Body of pancreas (tissue), 4 donors: ENCODE data around the gene CA9. TPM values are rescaled to one million over a fixed set of nuclear protein-coding genes. Genes with fewer than 3 reads are reported as not detected.
"Not testable (repeated sequence)": the region's sequence is repeated elsewhere in the genome, so short reads cannot be mapped to it uniquely, and the experiment has no call there.

Experiments
- ATAC-seq: fragments of 150-250 bp; one replicate; pipeline ENCODE4 v1.9.1; 2016
- DNase-seq, 4 donors: peaks; one replicate each; pipeline ENCODE4 v3.0.0-alpha.2; 2019
- H3K27ac ChIP-seq, 4 donors: fragments of 200-600 bp; sonication (generic); 1 replicate in 3 of 4; 2 replicates in 1 of 4; pipeline versions ENCODE4 v1.5.1 to v1.6.1; 2016 to 2019; ENCODE audit warnings: mild to moderate bottlenecking in 1 of 4, mixed read lengths in 1 of 4, moderate library complexity in 1 of 4
- H3K27me3 ChIP-seq, 2 donors: fragments of 200-600 bp; sonication (generic); one replicate each; pipeline ENCODE4 v1.6.0; 2016; ENCODE audit warnings: mild to moderate bottlenecking in 1 of 2
- H3K36me3 ChIP-seq, 2 donors: fragments of 200-600 bp; sonication (generic); replicated peaks in 1 of 2; 2 replicates each; pipeline ENCODE4 v1.5.1; 2016; ENCODE audit warnings: low read depth in 2 of 2; ENCODE audit not compliant: insufficient read depth in 1 of 2
- H3K4me1 ChIP-seq: fragments of 200-600 bp; sonication (generic); one replicate; pipeline ENCODE4 v1.6.0; 2016
- H3K4me3 ChIP-seq, 2 donors: fragments of 200-600 bp; sonication (generic); 1 replicate in 1 of 2; 2 replicates in 1 of 2; pipeline ENCODE4 v1.5.1; 2016 to 2019
- H3K9me3 ChIP-seq, 3 donors: fragments of 200-600 bp; sonication (generic); 1 replicate in 2 of 3; 2 replicates in 1 of 3; pipeline ENCODE4 v1.5.1; 2016
- POLR2A ChIP-seq, 3 donors: fragments of 450-650 bp; IDR thresholded peaks; one replicate each; pipeline ENCODE4 v1.6.1; 2016; ENCODE audit warnings: antibody characterized with exemption in 3 of 3, mild to moderate bottlenecking in 2 of 3
- WGBS, 2 donors: methylation state at CpG; one replicate each; pipeline ENCODE4 v1.1.5; 2017; 5-methylcytosine and 5-hydroxymethylcytosine counted together
- intact Hi-C: fragments of 100-400 bp; cut with DNase I; formaldehyde crosslinking; loops from one replicate; pipeline ENCODE4 v1.15.1; 2023
- total RNA-seq, 2 donors: library from RNA; depleted of rRNA; stranded (reverse); fragments of >200 nt; gene quantifications; one replicate each; pipeline ENCODE4 v1.1.0, GENCODE V29; 2016
- TF ChIP-seq, protein P1 (sequence below), 7 experiments: fragments of 450-650 bp in 4 of 7; fragments of 200-600 bp in 3 of 7; sonication (generic) in 3 of 7; IDR thresholded peaks; one replicate each; pipeline ENCODE4 v1.5.1; 2016 to 2019; ENCODE audit warnings: antibody characterized with exemption in 7 of 7

CA9 gene
- total RNA-seq, 2 donors from 2014 or later, result 2.6 to 21.8 TPM

GRCh38 chr9:35635730-35636129 is 38.0 kb upstream of the CA9 start:
- no peak overlapping the region for H3K4me3 ChIP-seq
- H3K9me3 ChIP-seq, result no peaks in the 10 kb centered on the region
- no peaks in the 10 kb centered on the region for H3K27me3 ChIP-seq
- ATAC-seq (no peak), DNase-seq (no peak)
- intact Hi-C loops, result no loop called here
- H3K27ac ChIP-seq, result peak overlapping the region in 1 of 4 donors; percentile 31
- no peaks in the 10 kb centered on the region for H3K4me1 ChIP-seq
- no peaks in the 10 kb centered on the region for H3K36me3 ChIP-seq
- no peak for TF ChIP-seq POLR2A (IDR thresholded peaks at IDR 0.05)
- TF ChIP-seq, protein P1, sequence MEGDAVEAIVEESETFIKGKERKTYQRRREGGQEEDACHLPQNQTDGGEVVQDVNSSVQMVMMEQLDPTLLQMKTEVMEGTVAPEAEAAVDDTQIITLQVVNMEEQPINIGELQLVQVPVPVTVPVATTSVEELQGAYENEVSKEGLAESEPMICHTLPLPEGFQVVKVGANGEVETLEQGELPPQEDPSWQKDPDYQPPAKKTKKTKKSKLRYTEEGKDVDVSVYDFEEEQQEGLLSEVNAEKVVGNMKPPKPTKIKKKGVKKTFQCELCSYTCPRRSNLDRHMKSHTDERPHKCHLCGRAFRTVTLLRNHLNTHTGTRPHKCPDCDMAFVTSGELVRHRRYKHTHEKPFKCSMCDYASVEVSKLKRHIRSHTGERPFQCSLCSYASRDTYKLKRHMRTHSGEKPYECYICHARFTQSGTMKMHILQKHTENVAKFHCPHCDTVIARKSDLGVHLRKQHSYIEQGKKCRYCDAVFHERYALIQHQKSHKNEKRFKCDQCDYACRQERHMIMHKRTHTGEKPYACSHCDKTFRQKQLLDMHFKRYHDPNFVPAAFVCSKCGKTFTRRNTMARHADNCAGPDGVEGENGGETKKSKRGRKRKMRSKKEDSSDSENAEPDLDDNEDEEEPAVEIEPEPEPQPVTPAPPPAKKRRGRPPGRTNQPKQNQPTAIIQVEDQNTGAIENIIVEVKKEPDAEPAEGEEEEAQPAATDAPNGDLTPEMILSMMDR (IDR thresholded peaks at IDR 0.05), result no peak

GRCh38 chr9:35636135-35636876 is 37.4 kb upstream of the CA9 start:
- Histone ChIP-seq H3K27me3 (no peaks in the 10 kb centered on the region), H3K9me3 (no peaks in the 10 kb centered on the region), H3K36me3 (no peaks in the 10 kb centered on the region), H3K4me3 (no peak overlapping the region), H3K27ac (peak overlapping the region in 1 of 4 donors; percentile 31), H3K4me1 (no peaks in the 10 kb centered on the region)
- intact Hi-C loops, result no loop called here
- TF ChIP-seq POLR2A (IDR thresholded peaks at IDR 0.05), result no peak
- TF ChIP-seq, protein P1 (IDR thresholded peaks at IDR 0.05), result no peak
- ATAC-seq, result no peak
- 69 to 79% methylated on average over 9 of the region's 9 CpGs for WGBS, 2 donors
- no peak for DNase-seq

GRCh38 chr9:35636877-35637246 is 36.9 kb upstream of the CA9 start:
- DNase-seq, intact Hi-C loops, H3K4me1 ChIP-seq, H3K36me3 ChIP-seq, H3K27me3 ChIP-seq, H3K4me3 ChIP-seq, H3K9me3 ChIP-seq, ATAC-seq: not testable (repeated sequence)
- 82 to 96% methylated on average over 6 of the region's 6 CpGs for WGBS, 2 donors
- peak overlapping the region in 1 of 4 donors; percentile 31 for H3K27ac ChIP-seq

- WGBS, 2 donors, result 88 to 93% methylated on average over 9 of the region's 9 CpGs
- DNase-seq, H3K4me3 ChIP-seq, H3K27ac ChIP-seq, H3K36me3 ChIP-seq, intact Hi-C loops, H3K27me3 ChIP-seq, ATAC-seq, H3K9me3 ChIP-seq, H3K4me1 ChIP-seq: not testable (repeated sequence)
Measured at GRCh38 chr9:35637427-35637955, 36.2 kb upstream of the CA9 start.

- ATAC-seq, H3K4me3 ChIP-seq, intact Hi-C loops, H3K27me3 ChIP-seq, H3K9me3 ChIP-seq, DNase-seq, H3K4me1 ChIP-seq, H3K36me3 ChIP-seq, H3K27ac ChIP-seq: not testable (repeated sequence)
- WGBS, 2 donors, result 65 to 68% methylated on average over 7 of the region's 8 CpGs
Measured at GRCh38 chr9:35638751-35639150, 35.0 kb upstream of the CA9 start.

- H3K9me3 ChIP-seq, intact Hi-C loops, H3K36me3 ChIP-seq, DNase-seq, H3K27ac ChIP-seq, H3K27me3 ChIP-seq, H3K4me3 ChIP-seq, H3K4me1 ChIP-seq, ATAC-seq: not testable (repeated sequence)
- WGBS, 2 donors, result 85 to 91% methylated on average over 1 of the region's 1 CpG
Measured at GRCh38 chr9:35639225-35639624, 34.5 kb upstream of the CA9 start.

- DNase-seq (no peak), ATAC-seq (no peak)
- H3K36me3 ChIP-seq, result no peaks in the 10 kb centered on the region
- intact Hi-C loops, result no loop called here
- 65 to 81% methylated on average over 1 of the region's 1 CpG for WGBS, 2 donors
- H3K9me3 ChIP-seq, result no peaks in the 10 kb centered on the region
- no peaks in the 10 kb centered on the region for H3K4me1 ChIP-seq
- H3K4me3 ChIP-seq, result no peak overlapping the region
- H3K27ac ChIP-seq, result no peak overlapping the region
- no peak for TF ChIP-seq POLR2A (IDR thresholded peaks at IDR 0.05)
- TF ChIP-seq, protein P1 (IDR thresholded peaks at IDR 0.05), result no peak
- no peaks in the 10 kb centered on the region for H3K27me3 ChIP-seq
Measured at GRCh38 chr9:35639631-35640030, 34.1 kb upstream of the CA9 start.

DNA sequence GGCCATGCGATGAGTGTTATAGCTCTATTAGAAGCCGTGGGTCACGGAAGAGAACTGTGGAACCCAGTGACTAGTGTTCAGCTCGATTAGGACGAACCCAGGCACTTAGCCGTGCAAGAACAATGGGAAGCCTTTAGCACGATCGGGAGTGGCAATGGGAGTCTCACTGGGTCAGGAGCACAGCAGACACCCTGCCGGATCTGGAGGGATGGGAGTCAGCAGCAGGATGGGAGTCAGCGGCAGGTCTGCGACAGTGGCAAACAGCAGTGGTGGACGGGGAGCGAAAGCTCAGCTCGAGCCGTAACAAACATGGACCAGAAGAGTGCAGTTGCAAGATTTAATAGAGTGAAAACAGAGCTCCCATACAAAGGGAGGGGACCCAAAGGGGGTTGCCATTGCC is 33.3 kb upstream of the CA9 start:
- H3K27me3 ChIP-seq, H3K9me3 ChIP-seq, H3K4me3 ChIP-seq, ATAC-seq, DNase-seq, intact Hi-C loops, H3K36me3 ChIP-seq, H3K27ac ChIP-seq, H3K4me1 ChIP-seq: not testable (repeated sequence)
- 90 to 96% methylated on average over 15 of the region's 15 CpGs for WGBS, 2 donors

GRCh38 chr9:35641478-35641877 is 32.2 kb upstream of the CA9 start:
- H3K27me3 ChIP-seq, H3K4me1 ChIP-seq, DNase-seq, H3K9me3 ChIP-seq, intact Hi-C loops, H3K4me3 ChIP-seq, H3K36me3 ChIP-seq, ATAC-seq: not testable (repeated sequence)
- H3K27ac ChIP-seq, result peak overlapping the region in 1 of 4 donors; percentile 16
- WGBS, 2 donors, result 74 to 85% methylated on average over 3 of the region's 3 CpGs
